RWPE1 (cell line): ENCODE results near the gene PLEKHN1.

Experiments used
- CTCF ChIA-PET: fragments of 350-600 bp; sonication (Branson Sonifier 250); formaldehyde crosslinking; extraction: SDS; loops from one replicate; lab custom pipeline; 2021; lab: Yijun Ruan, JAX
- POLR2A ChIA-PET: fragments of 400-600 bp; formaldehyde crosslinking; extraction: SDS; loops from one replicate; lab custom pipeline; 2020; ENCODE audit warnings: antibody characterized with exemption; ENCODE audit not compliant: low non-redundant PET; lab: Yijun Ruan, JAX
- DNase-seq: peaks from one replicate; pipeline ENCODE4 v3.0.0; 2012; ENCODE audit warnings: low spot score
- H3K27ac ChIP-seq: fragments of 450-650 bp; 2 replicates; pipeline ENCODE4 v1.5.1; 2017
- TF ChIP-seq, protein P1 (sequence below): fragments of 450-650 bp; conservative IDR thresholded peaks from 2 replicates; pipeline ENCODE4 v1.5.1; 2017; ENCODE audit warnings: low read depth, mild to moderate bottlenecking

The PLEKHN1 gene

DNA sequence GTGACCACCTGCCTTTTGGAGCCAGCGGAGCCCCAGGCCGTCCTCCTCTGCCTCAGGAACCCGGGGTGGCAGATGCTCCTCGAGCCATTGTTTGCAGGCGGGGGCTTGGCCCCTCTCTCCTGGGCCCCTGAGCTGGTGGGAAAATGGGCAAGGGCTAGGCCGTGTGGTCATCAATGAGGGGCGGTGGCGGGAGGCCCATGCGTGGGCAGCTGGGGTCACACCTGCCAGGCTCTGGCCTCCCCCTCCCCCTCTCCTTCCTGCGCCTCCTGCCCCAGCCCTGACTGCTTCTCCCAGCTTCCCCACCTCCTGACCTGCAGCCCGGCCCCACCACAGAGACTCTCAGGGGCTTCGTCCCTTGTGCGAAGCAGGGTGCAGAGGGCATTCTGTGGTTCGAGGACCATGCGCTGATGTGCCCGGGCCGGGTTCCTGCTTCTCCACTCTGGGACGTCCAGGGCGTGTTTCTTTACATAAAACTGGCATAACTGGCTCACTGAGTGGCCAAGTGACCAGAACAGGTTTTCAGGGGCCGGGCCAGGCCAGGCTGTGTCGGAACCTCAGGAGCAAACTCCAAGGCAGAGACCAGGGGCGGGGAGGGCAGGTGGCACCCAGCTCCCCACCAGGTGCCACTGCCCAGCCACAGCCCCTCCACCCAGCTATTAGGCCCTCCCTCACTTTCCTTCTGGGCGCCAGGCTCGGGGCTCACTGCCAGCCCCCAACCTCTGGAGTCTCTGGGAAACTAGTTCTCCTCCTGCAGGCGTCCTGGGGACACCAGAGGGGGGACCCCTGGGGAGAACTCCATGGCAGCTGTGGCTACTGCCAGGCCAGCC is 33.3 kb upstream of the PLEKHN1 start:
- TF ChIP-seq, protein P1, sequence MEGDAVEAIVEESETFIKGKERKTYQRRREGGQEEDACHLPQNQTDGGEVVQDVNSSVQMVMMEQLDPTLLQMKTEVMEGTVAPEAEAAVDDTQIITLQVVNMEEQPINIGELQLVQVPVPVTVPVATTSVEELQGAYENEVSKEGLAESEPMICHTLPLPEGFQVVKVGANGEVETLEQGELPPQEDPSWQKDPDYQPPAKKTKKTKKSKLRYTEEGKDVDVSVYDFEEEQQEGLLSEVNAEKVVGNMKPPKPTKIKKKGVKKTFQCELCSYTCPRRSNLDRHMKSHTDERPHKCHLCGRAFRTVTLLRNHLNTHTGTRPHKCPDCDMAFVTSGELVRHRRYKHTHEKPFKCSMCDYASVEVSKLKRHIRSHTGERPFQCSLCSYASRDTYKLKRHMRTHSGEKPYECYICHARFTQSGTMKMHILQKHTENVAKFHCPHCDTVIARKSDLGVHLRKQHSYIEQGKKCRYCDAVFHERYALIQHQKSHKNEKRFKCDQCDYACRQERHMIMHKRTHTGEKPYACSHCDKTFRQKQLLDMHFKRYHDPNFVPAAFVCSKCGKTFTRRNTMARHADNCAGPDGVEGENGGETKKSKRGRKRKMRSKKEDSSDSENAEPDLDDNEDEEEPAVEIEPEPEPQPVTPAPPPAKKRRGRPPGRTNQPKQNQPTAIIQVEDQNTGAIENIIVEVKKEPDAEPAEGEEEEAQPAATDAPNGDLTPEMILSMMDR: no peak
- DNase-seq: no peak
- ChIA-PET POLR2A (no interaction called here), CTCF (interaction anchor here (0.6 kb wide), 1 partner anchor 28 kb away, joined by 3 read pairs; no protein-coding TSS in a partner anchor)
- H3K27ac ChIP-seq: no peak overlapping the region

DNA sequence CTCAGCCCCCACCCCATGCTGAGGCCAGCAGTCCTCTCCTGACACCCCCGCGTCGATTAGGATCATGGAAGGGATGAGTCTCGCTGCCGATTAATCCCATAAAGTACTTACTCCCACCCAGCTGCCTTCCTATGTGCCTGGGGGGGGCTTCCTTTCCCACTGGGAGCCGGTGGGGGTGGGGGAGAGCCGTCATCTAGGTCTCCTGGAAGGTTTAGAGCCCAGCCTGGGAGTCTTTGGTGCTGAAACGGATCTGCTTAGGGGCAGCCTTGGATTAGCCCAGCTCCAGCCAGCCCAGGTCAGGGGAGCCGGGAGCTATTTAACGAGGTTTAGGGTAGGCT is 32.7 kb upstream of the PLEKHN1 start:
- ChIA-PET POLR2A (no interaction called here), CTCF (interaction anchor here (0.6 kb wide), 1 partner anchor 29 kb away, joined by 3 read pairs; no protein-coding TSS in a partner anchor)
- H3K27ac ChIP-seq: no peak overlapping the region
- TF ChIP-seq, protein P1: no peak
- DNase-seq: no peak

DNA sequence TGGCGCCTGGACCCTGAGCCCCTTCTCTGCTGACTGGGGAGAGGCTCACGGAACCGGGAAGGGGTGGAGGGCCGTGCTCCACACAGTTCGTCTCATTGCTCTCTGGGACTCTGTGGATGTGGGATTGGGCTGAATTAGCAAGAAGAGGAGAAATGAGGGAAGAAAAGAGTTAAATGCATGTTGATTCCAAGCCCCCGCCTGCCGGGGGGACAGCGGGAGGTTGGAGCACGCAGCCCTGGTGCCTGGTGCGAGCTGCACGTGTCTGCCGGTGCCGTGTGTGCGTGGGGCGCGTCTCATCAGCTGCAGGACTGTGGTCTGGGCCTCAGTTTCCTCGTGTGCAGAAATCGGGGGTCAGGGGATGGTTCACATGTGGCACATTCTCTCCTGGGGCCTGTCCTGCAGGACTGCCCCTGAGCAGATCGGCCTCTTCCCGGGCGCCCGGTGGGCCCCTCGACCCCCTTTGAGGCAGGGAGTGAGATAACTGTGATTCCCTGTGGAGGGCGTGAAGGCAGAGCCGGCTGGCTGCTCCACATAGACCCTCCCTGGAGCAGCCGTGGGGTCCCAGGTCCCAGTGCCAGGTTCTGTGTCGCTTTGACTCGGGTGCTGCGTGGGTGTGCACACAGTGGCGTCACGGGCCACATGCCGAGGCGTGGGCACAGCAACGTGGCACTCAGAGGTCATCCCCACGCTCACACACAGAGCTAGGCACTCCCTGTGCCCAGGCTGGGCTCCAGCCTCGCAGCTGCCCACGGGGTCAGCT is 31.1 kb upstream of the PLEKHN1 start:
- H3K27ac ChIP-seq: no peak overlapping the region
- CTCF ChIA-PET: no interaction called here
- POLR2A ChIA-PET: no interaction called here
- DNase-seq: no peak
- TF ChIP-seq, protein P1: no peak

DNA sequence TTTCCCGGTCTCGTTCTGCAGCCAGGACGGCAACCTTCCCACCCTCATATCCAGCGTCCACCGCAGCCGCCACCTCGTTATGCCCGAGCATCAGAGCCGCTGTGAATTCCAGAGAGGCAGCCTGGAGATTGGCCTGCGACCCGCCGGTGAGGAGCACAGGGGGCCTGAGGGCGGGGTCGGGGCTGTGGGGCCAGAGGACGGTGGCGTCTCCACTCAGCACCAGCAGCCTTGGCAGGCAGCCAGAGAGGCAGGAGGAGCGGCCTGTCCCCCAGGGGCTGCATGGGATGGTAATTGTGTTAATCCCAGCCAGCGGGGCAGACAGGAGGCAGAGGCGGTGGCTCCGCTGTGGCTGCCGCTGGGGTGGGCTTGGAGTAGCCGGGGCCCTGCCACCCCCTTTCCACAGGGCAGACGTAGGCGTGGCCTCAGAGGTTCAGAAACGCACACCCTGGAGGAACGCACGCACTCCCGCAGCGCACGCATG is 30.5 kb upstream of the PLEKHN1 start:
- ChIA-PET CTCF (no interaction called here), POLR2A (no interaction called here)
- TF ChIP-seq, protein P1: no peak
- H3K27ac ChIP-seq: no peak overlapping the region
- no peak for DNase-seq

DNA sequence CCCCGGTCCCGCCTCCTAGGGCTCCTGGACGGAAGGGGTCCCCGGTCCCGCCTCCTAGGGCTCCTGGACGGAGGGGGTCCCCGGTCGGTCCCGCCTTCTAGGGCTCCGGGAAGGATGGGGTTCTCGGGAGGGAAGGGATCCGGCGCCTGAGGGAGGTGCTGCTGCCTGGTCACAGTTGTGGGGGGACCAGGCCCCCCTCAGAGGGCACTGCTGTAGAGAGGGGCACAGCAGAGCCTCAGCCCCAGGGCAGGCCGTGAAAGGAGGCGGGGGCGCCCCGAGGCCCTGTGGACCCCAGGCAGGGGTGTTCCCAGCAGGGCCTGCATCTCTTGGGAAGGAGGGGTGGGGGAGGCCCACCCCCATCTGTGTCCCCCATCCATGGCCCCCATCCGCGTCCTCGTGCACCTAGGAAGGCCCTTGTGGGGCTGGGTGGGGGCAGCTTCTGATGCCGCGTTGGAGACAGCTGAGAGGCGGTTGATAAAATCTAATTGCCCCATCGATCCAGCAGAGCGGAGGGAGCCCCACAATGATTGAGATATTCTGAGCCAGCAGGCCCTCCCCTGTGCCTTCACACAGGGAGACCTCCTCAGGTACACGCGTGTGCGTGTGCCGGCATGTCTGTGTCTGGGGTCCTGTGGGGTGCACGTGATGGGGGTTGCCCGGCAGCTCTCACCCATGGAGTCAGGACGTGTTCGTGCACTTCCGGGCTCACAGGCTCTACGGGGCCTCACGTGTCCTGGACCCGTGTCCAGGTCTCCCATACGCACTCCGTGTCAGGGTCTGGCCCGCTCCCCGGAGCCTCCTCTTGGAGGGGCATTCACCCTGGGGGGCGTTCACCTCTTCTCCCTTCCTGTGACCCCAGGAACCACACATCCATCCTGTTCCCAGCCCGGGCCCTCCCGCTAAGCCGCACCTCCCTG is 29.7 kb upstream of the PLEKHN1 start:
- ChIA-PET POLR2A (no interaction called here), CTCF (interaction anchor here (2.4 kb wide), 1 partner anchor 31 kb away, joined by 53 read pairs; no protein-coding TSS in a partner anchor)
- no peak for DNase-seq
- TF ChIP-seq, protein P1: no peak
- no peak overlapping the region for H3K27ac ChIP-seq
